Adipose tissue (tissue), 3 donors: ENCODE data around the gene DNAJC24. TPM values are rescaled to one million over a fixed set of nuclear protein-coding genes. Genes with fewer than 3 reads are reported as not detected.
"Not testable (repeated sequence)": the region's sequence is repeated elsewhere in the genome, so short reads cannot be mapped to it uniquely, and the experiment has no call there.

ENCODE experiments used
- H3K27ac ChIP-seq: one replicate; pipeline ENCODE4 v1.5.1; 2013; ENCODE audit warnings: low read depth, low read length
- WGBS, 3 donors: extraction: QIAGEN DNeasy Blood & Tissue Kit; methylation state at CpG; one replicate each; pipeline ENCODE4 v1.1.7; 2013; 5-methylcytosine and 5-hydroxymethylcytosine counted together
- polyA plus RNA-seq, 3 donors: library from polyadenylated mRNA; stranded (reverse); fragments of 200-250 nt; gene quantifications; one replicate each; pipeline ENCODE4 v1.2.3, GENCODE V29; 2013
- donor health status: healthy with polysubstance abuse.
- donor health status: Bipolar disorder and iron deficiency.
- donor health status: healthy.

The DNAJC24 gene
- 1 to 10 TPM; 4.6 to 9.0 (median 7.3) TPM for polyA plus RNA-seq

- no peak within 1 kb of the TSS for H3K27ac ChIP-seq
- 1% methylated on average over 53 of the region's 53 CpGs for WGBS, 3 donors
Measured at GRCh38 chr11:31369348-31370329, at the start of gene DNAJC24, which contains the start of gene DCDC1. DNAJC24 (plus strand) TSS chr11:31369860; CDS start chr11:31370749, 889 bp downstream. DCDC1 (minus strand) TSS chr11:31369739; CDS start chr11:31328280, 41,459 bp downstream.

- not testable (repeated sequence) for H3K27ac ChIP-seq
- 94 to 96% (median 96%) methylated on average over 14 to 15 of the region's 15 CpGs for WGBS, 3 donors
Measured at GRCh38 chr11:31321494-31321893, 48.2 kb upstream of the DNAJC24 start.

GRCh38 chr11:31323145-31323544 lies 46.5 kb upstream of the DNAJC24 start:
- 83 to 88% (median 86%) methylated on average over 4 of the region's 4 CpGs for WGBS, 3 donors
- H3K27ac ChIP-seq = no peak overlapping the region

GRCh38 chr11:31325160-31325559 lies 44.5 kb upstream of the DNAJC24 start:
- no peak overlapping the region for H3K27ac ChIP-seq

GRCh38 chr11:31326470-31327148 lies 43.1 kb upstream of the DNAJC24 start:
- 44 to 75% (median 57%) methylated on average over 2 of the region's 2 CpGs for WGBS, 3 donors

GRCh38 chr11:31327417-31327816 lies 42.2 kb upstream of the DNAJC24 start:
- WGBS, 3 donors = 91 to 97% (median 93%) methylated on average over 3 of the region's 3 CpGs
- H3K27ac ChIP-seq = no peak overlapping the region

More at GRCh38 chr11:31326470-31327148, 43.1 kb upstream of the DNAJC24 start:
- H3K27ac ChIP-seq = no peak overlapping the region

GRCh38 chr11:31328697-31329096 lies 41.0 kb upstream of the DNAJC24 start:
- 88 to 97% (median 89%) methylated on average over 6 of the region's 6 CpGs for WGBS, 3 donors
- no peak overlapping the region for H3K27ac ChIP-seq

GRCh38 chr11:31337806-31338205 lies 31.9 kb upstream of the DNAJC24 start:
- H3K27ac ChIP-seq = no peak overlapping the region
- WGBS, 3 donors = 36 to 75% (median 45%) methylated on average over 2 of the region's 2 CpGs

- WGBS, 3 donors = 85 to 92% (median 89%) methylated on average over 5 of the region's 5 CpGs
- H3K27ac ChIP-seq = no peak overlapping the region
Measured at GRCh38 chr11:31340903-31341572, 28.6 kb upstream of the DNAJC24 start.

GRCh38 chr11:31351168-31351567 lies 18.5 kb upstream of the DNAJC24 start:
- H3K27ac ChIP-seq = no peak overlapping the region

- H3K27ac ChIP-seq = no peak overlapping the region
- WGBS, 3 donors = 51 to 61% (median 53%) methylated on average over 2 of the region's 2 CpGs
Measured at GRCh38 chr11:31355131-31355530, 14.5 kb upstream of the DNAJC24 start.

- 85 to 87% (median 86%) methylated on average over 5 of the region's 5 CpGs for WGBS, 3 donors
- no peak overlapping the region for H3K27ac ChIP-seq
Measured at GRCh38 chr11:31355817-31356216, 13.8 kb upstream of the DNAJC24 start.

- no peak overlapping the region for H3K27ac ChIP-seq
- 89 to 91% (median 90%) methylated on average over 4 of the region's 4 CpGs for WGBS, 3 donors
Measured at GRCh38 chr11:31361743-31362142, 7.9 kb upstream of the DNAJC24 start.

GRCh38 chr11:31366795-31367194 lies 2.9 kb upstream of the DNAJC24 start:
- 48 to 83% (median 58%) methylated on average over 4 of the region's 4 CpGs for WGBS, 3 donors
- no peak overlapping the region for H3K27ac ChIP-seq

GRCh38 chr11:31375879-31376278 lies 6.2 kb downstream of the DNAJC24 start:
- whole genome bisulfite sequencing, 3 donors = 96 to 98% (median 97%) methylated on average over 5 of the region's 5 CpGs
- no peak overlapping the region for H3K27ac ChIP-seq

GRCh38 chr11:31383116-31383515 lies 13.5 kb downstream of the DNAJC24 start:
- H3K27ac ChIP-seq = no peak overlapping the region
- 76 to 83% (median 81%) methylated on average over 1 of the region's 1 CpG for WGBS, 3 donors

- 70 to 93% (median 86%) methylated on average over 2 of the region's 2 CpGs for WGBS, 3 donors
- no peak overlapping the region for H3K27ac ChIP-seq
Measured at GRCh38 chr11:31387379-31387778, 17.7 kb downstream of the DNAJC24 start.

- 46 to 59% (median 58%) methylated on average over 5 of the region's 5 CpGs for WGBS, 3 donors
Measured at GRCh38 chr11:31397239-31397834, 27.7 kb downstream of the DNAJC24 start.

More at GRCh38 chr11:31397239-31397834, 27.7 kb downstream of the DNAJC24 start:
- H3K27ac ChIP-seq = no peak overlapping the region
